Measurements from ENCODE around the gene PPIL6. TPM values are rescaled to one million over a fixed set of nuclear protein-coding genes. Genes with fewer than 3 reads are reported as not detected.

The PPIL6 gene
- total RNA-seq, 2 experiments from 2014 or later: 0.84 to 1.3 TPM

- Histone ChIP-seq H3K4me1 (ENCODE audit: insufficient read depth, low read length) (peaks cover 36% of the 10 kb centered on the region), H3K9me3 (ENCODE audit: control insufficient read depth in 1 of 2, insufficient read depth in 1 of 2, low read length in 2 of 2) (no peaks in the 10 kb centered on the region), H3K27ac (ENCODE audit: low read depth in 1 of 2, low read length in 2 of 2) (peak within 1 kb of the TSS; percentile 68 to 77), H3K27me3 (ENCODE audit: control insufficient read depth in 1 of 2, insufficient read depth in 2 of 2, low read length in 2 of 2) (no peaks in the 10 kb centered on the region), H3K4me3 (ENCODE audit: low read length) (peak within 1 kb of the TSS; percentile 85), H3K36me3 (ENCODE audit: insufficient read depth, low read length) (peaks cover 18% of the 10 kb centered on the region)
- H3K4me3 Mint-ChIP-seq: peak within 1 kb of the TSS; percentile 96
- H3K27me3 Mint-ChIP-seq: no peaks in the 10 kb centered on the region
- DNase-seq (peak; percentile 78 to 97 (median 88)), ATAC-seq (ENCODE audit: poor library complexity) (peak; percentile 87)
- peak within 1 kb of the TSS; percentile 79 for H3K27ac Mint-ChIP-seq
- ChIA-PET CTCF (interaction anchor here (0.8 to 3.9 kb wide), 6 partner anchors 20 to 100 kb away, joined by 3 to 15 read pairs (median 4); partner anchors contain the start of genes CD164, MICAL1, PPIL6 and SMPD2), POLR2A (interaction anchor here (0.6 to 6.5 kb wide), 10 partner anchors 9 to 925 kb away, joined by 3 to 86 read pairs (median 4); partner anchors contain the start of genes CD164, CEP57L1, MICAL1 and PPIL6)
- no peak for TF ChIP-seq CTCF (IDR thresholded peaks at IDR 0.05)
- H3K4me1 Mint-ChIP-seq (ENCODE audit: low read depth): peaks cover 55% of the 10 kb centered on the region
- peaks cover 43% of the 10 kb centered on the region for H3K36me3 Mint-ChIP-seq (ENCODE audit: low read depth)
- intact Hi-C loops (cut with DNase I, micrococcal nuclease): loop anchor here (1.0 to 10.0 kb wide), 9 partner anchors 28 to 1768 kb away; partner anchors contain the start of genes MICAL1 (in 2 of the 2), PPIL6 (in 2 of the 2), SMPD2 (in 2 of the 2) and ARMC2 (in 1 of the 2)
- H3K9me3 Mint-ChIP-seq: no peaks in the 10 kb centered on the region
These were observed 42.7 kb upstream of the PPIL6 start, which contains the start of gene ZBTB24 for GRCh38 chr6:109482905-109483734. Gene ZBTB24, minus strand, starts transcription at chr6:109483219. Its CDS starts 1,193 bp downstream, at chr6:109482026.

- CTCF ChIA-PET: interaction anchor here (1.0 to 3.9 kb wide), 6 partner anchors 17 to 98 kb away, joined by 3 to 15 read pairs (median 4); partner anchors contain the start of genes CD164, PPIL6 and SMPD2
- peak overlapping the region; percentile 96 for H3K4me3 Mint-ChIP-seq
- no peak for DNase-seq
- peaks cover 54% of the 10 kb centered on the region for H3K4me1 ChIP-seq (ENCODE audit: insufficient read depth, low read length)
- no peak overlapping the region for H3K27ac ChIP-seq (ENCODE audit: low read depth in 1 of 2, low read length in 2 of 2)
- H3K4me1 Mint-ChIP-seq (ENCODE audit: low read depth): peaks cover 75% of the 10 kb centered on the region
- no peaks in the 10 kb centered on the region for H3K9me3 ChIP-seq (ENCODE audit: control insufficient read depth in 1 of 2, insufficient read depth in 1 of 2, low read length in 2 of 2)
- intact Hi-C loops (cut with DNase I, micrococcal nuclease): loop anchor here in 1 of 2 experiments (2.0 to 10.0 kb wide), 6 partner anchors 96 to 1766 kb away; partner anchors contain the start of genes ARMC2, CEP57L1 and SESN1
- peaks cover 62% of the 10 kb centered on the region for H3K36me3 Mint-ChIP-seq (ENCODE audit: low read depth)
- peaks cover 37% of the 10 kb centered on the region for H3K36me3 ChIP-seq (ENCODE audit: insufficient read depth, low read length)
- H3K9me3 Mint-ChIP-seq: no peaks in the 10 kb centered on the region
- H3K27me3 Mint-ChIP-seq: no peaks in the 10 kb centered on the region
- no peak for TF ChIP-seq CTCF (IDR thresholded peaks at IDR 0.05)
- H3K27me3 ChIP-seq (ENCODE audit: control insufficient read depth in 1 of 2, insufficient read depth in 2 of 2, low read length in 2 of 2): no peaks in the 10 kb centered on the region
- H3K27ac Mint-ChIP-seq: peak overlapping the region; percentile 73
- peak overlapping the region; percentile 85 for H3K4me3 ChIP-seq (ENCODE audit: low read length)
- POLR2A ChIA-PET: interaction anchor here (1.4 to 6.5 kb wide), 6 partner anchors 11 to 99 kb away, joined by 3 to 86 read pairs (median 17); partner anchors contain the start of genes CD164, MICAL1, PPIL6 and SMPD2
- ATAC-seq (ENCODE audit: poor library complexity): no peak
These were observed 40.6 kb upstream of the PPIL6 start for GRCh38 chr6:109480993-109481480.

All from CD4-positive, alpha-beta T cell (primary cell).